IMR-90 (cell line): ENCODE data around the gene CREBL2.
"Not testable (repeated sequence)": the region's sequence is repeated elsewhere in the genome, so short reads cannot be mapped to it uniquely, and the experiment has no call there.

Experiments used
- BHLHE40 ChIP-seq: fragments of 150-350 bp; IDR thresholded peaks from 2 replicates; pipeline ENCODE4 v1.6.1; 2016; ENCODE audit warnings: mild to moderate bottlenecking, low read depth, low read length
- CEBPB ChIP-seq: IDR thresholded peaks from 2 replicates; pipeline ENCODE4 v1.6.1; 2012; ENCODE audit warnings: low read depth, low read length, improper control_type of control experiment
- CTCF ChIP-seq: conservative IDR thresholded peaks from 2 replicates; pipeline ENCODE4 v1.5.1; 2012; ENCODE audit warnings: mild to moderate bottlenecking, low read depth, low read length, improper control_type of control experiment
- FOS ChIP-seq: fragments of 150-350 bp; IDR thresholded peaks from 2 replicates; pipeline ENCODE4 v1.6.1; 2016; ENCODE audit warnings: low read depth, low read length
- MAZ ChIP-seq: IDR thresholded peaks from 2 replicates; pipeline ENCODE4 v1.6.1; 2012; ENCODE audit warnings: low read depth, mild to moderate bottlenecking, low read length, improper control_type of control experiment, moderate library complexity, borderline replicate concordance
- MXI1 ChIP-seq: IDR thresholded peaks from 2 replicates; pipeline ENCODE4 v1.6.1; 2012; ENCODE audit warnings: low read depth, mild to moderate bottlenecking, low read length, moderate library complexity, borderline replicate concordance
- POLR2A ChIP-seq: IDR thresholded peaks from 2 replicates; pipeline ENCODE4 v1.6.1; 2012; ENCODE audit warnings: mild to moderate bottlenecking, low read depth, low read length

DNA sequence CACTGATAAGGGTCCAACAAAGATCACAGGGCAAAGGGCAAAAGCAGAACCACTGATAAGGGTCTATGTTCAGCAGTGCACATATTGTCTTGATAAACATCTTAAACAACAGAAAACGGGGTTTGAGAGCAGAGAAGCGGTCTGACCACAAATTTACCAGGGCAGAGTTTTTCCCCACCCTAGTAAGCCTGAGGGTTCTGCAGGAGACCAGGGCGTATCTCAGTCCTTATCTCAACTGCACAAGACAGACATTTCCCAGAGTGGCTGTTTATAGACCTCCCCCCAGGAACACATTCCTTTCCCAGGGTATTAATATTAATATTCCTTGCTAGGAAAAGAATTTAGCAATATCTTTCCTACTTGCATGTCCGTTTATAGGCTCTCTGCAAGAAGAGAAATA lies 28.3 kb downstream of the CREBL2 start:
- not testable (repeated sequence) for TF ChIP-seq CTCF, POLR2A, BHLHE40, CEBPB, FOS, MAZ, MXI1
